Calu3 (cell line): Measurements from ENCODE around the gene CACNA2D3. TPM values are rescaled to one million over a fixed set of nuclear protein-coding genes. Genes with fewer than 3 reads are reported as not detected.

Experiments used
- BruUV-seq: library from RNA; stranded (reverse); fragments of 400-500 nt; replicated peaks from 2 replicates; lab custom pipeline; 2021; lab: Mats Ljungman, UMichigan
- CTCF ChIA-PET: fragments of 300-600 bp; sonication (Branson Sonifier 250); formaldehyde crosslinking; loops from one replicate; lab custom pipeline; 2022; ENCODE audit warnings: antibody characterized with exemption; lab: Charles Lee
- DNase-seq: peaks from one replicate; pipeline ENCODE4 v3.0.0; 2022
- H3K27ac Mint-ChIP-seq: one replicate; pipeline ENCODE4 v1.8.0; 2022; ENCODE audit warnings: mixed read lengths; ENCODE audit not compliant: unreplicated experiment
- H3K27me3 Mint-ChIP-seq: one replicate; pipeline ENCODE4 v1.8.0; 2022; ENCODE audit warnings: mixed read lengths; ENCODE audit not compliant: unreplicated experiment
- H3K36me3 Mint-ChIP-seq: one replicate; pipeline ENCODE4 v1.8.0; 2022; ENCODE audit warnings: mild to moderate bottlenecking, moderate library complexity, mixed read lengths; ENCODE audit not compliant: insufficient read depth, unreplicated experiment
- H3K4me1 Mint-ChIP-seq: one replicate; pipeline ENCODE4 v1.8.0; 2022; ENCODE audit warnings: mild to moderate bottlenecking, low read depth, mixed read lengths; ENCODE audit not compliant: unreplicated experiment
- H3K4me3 Mint-ChIP-seq: one replicate; pipeline ENCODE4 v1.8.0; 2022; ENCODE audit warnings: mild to moderate bottlenecking, low read depth, moderate library complexity, mixed read lengths; ENCODE audit not compliant: unreplicated experiment
- H3K9me3 Mint-ChIP-seq: one replicate; pipeline ENCODE4 v1.8.0; 2022; ENCODE audit warnings: low read depth, mixed read lengths; ENCODE audit not compliant: unreplicated experiment
- intact Hi-C: fragments of 100-400 bp; cut with micrococcal nuclease; formaldehyde crosslinking; loops from one replicate; pipeline ENCODE4 v1.10.0; 2022; ENCODE audit not compliant: unreplicated experiment
- total RNA-seq: library from RNA; stranded (reverse); gene quantifications from 2 replicates; pipeline ENCODE4 v1.2.3, GENCODE V29; 2022
- TF ChIP-seq, protein P1 (sequence below): fragments of 200-600 bp; IDR thresholded peaks from one replicate; pipeline ENCODE4 v1.8.0; 2022; ENCODE audit warnings: antibody characterized with exemption; ENCODE audit not compliant: unreplicated experiment

Gene CACNA2D3
- total RNA-seq, 1 experiment from 2014 or later: not detected

DNA sequence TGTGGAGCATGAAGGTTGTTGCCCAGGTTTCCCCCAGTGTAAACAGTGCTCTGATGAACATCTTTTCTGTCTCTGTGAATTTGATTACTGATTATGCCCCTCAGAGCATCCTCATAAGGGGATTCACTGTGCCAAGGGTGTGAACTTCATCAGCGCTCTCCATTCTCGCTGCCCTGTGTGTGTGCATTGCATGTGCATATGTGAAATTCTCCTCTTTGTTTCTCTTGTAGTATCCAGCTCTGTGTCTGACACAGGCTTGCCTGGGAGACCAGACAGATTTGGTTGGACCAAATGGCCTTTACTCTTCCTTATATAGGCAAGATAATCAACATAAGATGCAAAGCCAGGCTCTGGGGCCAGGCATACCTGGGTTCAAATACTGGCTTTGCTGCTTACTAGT is 21.9 kb downstream of the CACNA2D3 start:
- TF ChIP-seq, protein P1, sequence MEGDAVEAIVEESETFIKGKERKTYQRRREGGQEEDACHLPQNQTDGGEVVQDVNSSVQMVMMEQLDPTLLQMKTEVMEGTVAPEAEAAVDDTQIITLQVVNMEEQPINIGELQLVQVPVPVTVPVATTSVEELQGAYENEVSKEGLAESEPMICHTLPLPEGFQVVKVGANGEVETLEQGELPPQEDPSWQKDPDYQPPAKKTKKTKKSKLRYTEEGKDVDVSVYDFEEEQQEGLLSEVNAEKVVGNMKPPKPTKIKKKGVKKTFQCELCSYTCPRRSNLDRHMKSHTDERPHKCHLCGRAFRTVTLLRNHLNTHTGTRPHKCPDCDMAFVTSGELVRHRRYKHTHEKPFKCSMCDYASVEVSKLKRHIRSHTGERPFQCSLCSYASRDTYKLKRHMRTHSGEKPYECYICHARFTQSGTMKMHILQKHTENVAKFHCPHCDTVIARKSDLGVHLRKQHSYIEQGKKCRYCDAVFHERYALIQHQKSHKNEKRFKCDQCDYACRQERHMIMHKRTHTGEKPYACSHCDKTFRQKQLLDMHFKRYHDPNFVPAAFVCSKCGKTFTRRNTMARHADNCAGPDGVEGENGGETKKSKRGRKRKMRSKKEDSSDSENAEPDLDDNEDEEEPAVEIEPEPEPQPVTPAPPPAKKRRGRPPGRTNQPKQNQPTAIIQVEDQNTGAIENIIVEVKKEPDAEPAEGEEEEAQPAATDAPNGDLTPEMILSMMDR: no peak
- H3K27ac Mint-ChIP-seq: no peak overlapping the region
- H3K27me3 Mint-ChIP-seq: peaks cover 91% of the 10 kb centered on the region
- no TSS peak for BruUV-seq
- no peaks in the 10 kb centered on the region for H3K9me3 Mint-ChIP-seq
- H3K36me3 Mint-ChIP-seq: no peaks in the 10 kb centered on the region
- intact Hi-C loops: loop anchor here (5.0 kb wide), 1 partner anchor 207 kb away; no protein-coding TSS in a partner anchor
- DNase-seq: no peak
- no peaks in the 10 kb centered on the region for H3K4me1 Mint-ChIP-seq
- CTCF ChIA-PET: no interaction called here
- H3K4me3 Mint-ChIP-seq: no peak overlapping the region

DNA sequence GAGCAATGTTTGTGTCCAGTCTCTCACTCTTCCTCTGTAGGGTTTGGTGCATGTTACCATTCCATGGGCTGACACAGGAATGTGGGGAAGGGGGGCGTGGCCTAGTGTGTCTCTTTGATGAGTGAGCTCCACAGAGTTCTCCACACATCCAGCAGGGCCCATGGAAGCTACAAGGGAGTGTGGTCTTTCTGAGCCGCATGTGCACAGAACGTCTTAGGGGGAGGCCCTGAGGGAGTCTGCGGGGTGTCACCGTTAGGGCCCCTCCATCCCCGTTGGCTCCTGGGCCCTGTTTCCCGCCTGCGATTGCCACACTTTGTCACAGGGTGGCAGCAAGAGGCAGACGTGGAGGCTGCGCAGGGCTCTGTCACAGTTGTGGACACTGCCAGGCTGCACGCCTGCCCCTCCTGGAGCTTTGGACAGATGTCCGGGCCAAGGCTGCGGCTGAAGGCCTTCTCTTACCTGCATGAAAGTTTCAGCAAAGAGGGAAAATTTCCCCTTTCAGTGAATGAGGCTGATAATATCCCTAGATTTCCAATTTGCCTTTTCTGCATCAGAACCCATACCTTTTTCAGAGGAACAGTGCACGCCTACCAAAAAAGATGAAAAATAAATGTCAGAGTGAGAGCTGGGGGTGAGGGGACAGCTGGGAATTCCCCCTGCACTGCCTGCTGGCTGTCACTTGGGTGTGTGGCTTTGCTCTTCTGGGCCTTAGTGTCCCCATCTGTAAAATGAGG is 24.3 kb downstream of the CACNA2D3 start:
- Mint-ChIP-seq H3K4me3 (no peak overlapping the region), H3K36me3 (no peaks in the 10 kb centered on the region), H3K9me3 (no peaks in the 10 kb centered on the region), H3K4me1 (no peaks in the 10 kb centered on the region), H3K27ac (no peak overlapping the region), H3K27me3 (peaks cover 67% of the 10 kb centered on the region)
- no TSS peak for BruUV-seq
- CTCF ChIA-PET: interaction anchor here (0.9 to 2.2 kb wide), 4 partner anchors 11 to 229 kb away, joined by 3 to 26 read pairs (median 4); no protein-coding TSS in a partner anchor
- TF ChIP-seq, protein P1: peak; percentile 47
- intact Hi-C loops: loop anchor here (1.0 kb wide), 1 partner anchor 228 kb away; no protein-coding TSS in a partner anchor
- peak; percentile 63 for DNase-seq

DNA sequence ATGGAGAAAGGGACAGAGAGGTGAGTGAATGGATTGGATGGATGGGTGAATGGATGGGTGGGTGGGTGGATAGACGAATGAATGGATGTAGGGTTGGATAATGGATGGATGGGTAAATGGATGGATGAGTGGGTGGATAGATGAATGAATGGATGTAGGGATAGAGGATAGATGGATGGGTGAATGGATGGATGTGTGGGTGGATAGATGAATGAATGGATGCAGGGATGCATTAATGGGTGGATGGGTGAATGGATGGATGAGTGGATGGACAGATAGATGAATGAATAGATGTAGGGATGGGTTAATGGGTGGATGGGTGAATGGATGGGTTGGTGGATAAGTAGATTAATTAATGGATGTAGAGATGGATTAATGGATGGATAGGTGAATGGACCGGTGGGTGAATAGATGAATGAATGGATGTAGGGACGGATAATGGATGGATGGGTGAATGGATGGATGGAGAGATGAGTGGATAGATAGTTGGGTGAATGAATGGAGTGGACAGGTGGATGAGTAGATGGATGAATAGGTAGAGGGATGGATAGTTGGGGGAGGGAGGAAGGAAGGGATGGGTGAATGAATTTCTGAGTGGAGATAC is 28.6 kb downstream of the CACNA2D3 start:
- H3K4me1 Mint-ChIP-seq: no peaks in the 10 kb centered on the region
- no peak overlapping the region for H3K27ac Mint-ChIP-seq
- BruUV-seq: no TSS peak
- intact Hi-C loops: no loop called here
- CTCF ChIA-PET: no interaction called here
- H3K36me3 Mint-ChIP-seq: no peaks in the 10 kb centered on the region
- H3K4me3 Mint-ChIP-seq: no peak overlapping the region
- no peaks in the 10 kb centered on the region for H3K9me3 Mint-ChIP-seq
- TF ChIP-seq, protein P1: no peak
- H3K27me3 Mint-ChIP-seq: peaks cover 41% of the 10 kb centered on the region
- no peak for DNase-seq

DNA sequence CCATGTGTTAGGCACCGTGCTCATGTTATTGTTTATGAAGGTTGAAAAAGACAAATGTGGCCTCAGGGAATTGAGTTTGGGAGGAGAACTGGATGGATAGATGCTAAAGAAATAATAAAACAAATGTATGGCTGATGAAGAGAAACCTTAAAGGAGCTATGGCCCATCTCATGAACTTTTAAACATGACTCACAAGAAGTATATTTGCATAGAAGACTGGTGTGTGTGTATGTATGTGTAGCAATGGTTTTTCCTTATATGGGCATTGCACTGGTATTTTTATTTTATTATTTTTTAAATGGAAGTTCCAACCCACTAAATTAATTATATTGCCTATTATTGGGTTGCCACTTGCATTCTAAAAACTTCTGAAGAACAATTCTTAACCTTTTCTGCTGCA is 31.1 kb downstream of the CACNA2D3 start:
- intact Hi-C loops: no loop called here
- Mint-ChIP-seq H3K36me3 (no peaks in the 10 kb centered on the region), H3K4me1 (no peaks in the 10 kb centered on the region), H3K27me3 (peaks cover 25% of the 10 kb centered on the region), H3K9me3 (no peaks in the 10 kb centered on the region), H3K4me3 (no peak overlapping the region), H3K27ac (no peak overlapping the region)
- no peak for DNase-seq
- CTCF ChIA-PET: no interaction called here
- TF ChIP-seq, protein P1: no peak
- BruUV-seq: no TSS peak
